ENCODE results near the gene EARS2. TPM values are rescaled to one million over a fixed set of nuclear protein-coding genes. Genes with fewer than 3 reads are reported as not detected.

The EARS2 gene
- total and polyA plus RNA-seq, 2 donors (not counting 1 experiment from before 2014, with no cell fraction given) = 27.3 to 40.3 TPM

DNA sequence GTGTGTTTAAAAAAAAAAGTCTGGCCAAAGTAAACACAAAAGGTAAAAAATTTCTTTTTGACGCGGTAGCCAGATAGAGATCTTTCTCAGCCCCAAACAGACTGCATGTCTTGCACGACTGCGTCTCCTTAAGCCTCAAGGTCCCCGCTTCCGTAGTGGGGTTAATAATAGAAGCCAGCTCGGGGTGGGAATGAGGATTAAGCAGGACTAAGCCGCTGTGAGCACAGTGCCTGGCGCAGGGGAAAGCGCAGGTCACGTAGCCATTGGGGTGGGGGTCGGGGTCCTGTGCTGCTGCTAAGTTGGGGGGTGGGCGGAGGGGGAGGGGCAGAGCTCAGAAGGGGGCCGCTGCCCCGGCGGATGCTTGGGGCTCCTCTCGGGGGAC, 47.4 kb downstream of the EARS2 start:
- Histone ChIP-seq H3K4me2 (ENCODE audit: extremely low read depth, insufficient read depth, low read length) (peak overlapping the region; percentile 79), H3K4me1 (ENCODE audit: control insufficient read depth, extremely low read depth, insufficient read depth, low read length) (peaks cover 6% of the 10 kb centered on the region), H3K27ac (ENCODE audit: insufficient read depth, low read length) (peak overlapping the region; percentile 48), H3K9ac (ENCODE audit: insufficient read depth, low read length) (peak overlapping the region; percentile 87), H2AFZ (ENCODE audit: low read length) (no peak overlapping the region), H3K4me3 (replicated peaks in 1 of 4; ENCODE audit: control extremely low read depth in 1 of 4, insufficient read depth in 1 of 4, low read depth in 3 of 4, low read length in 4 of 4) (peak overlapping the region; percentile 51 to 79 (median 66)), H4K20me1 (ENCODE audit: control insufficient read depth, extremely low read depth, insufficient read depth, low read length) (peaks cover 4% of the 10 kb centered on the region), H3K27me3 (ENCODE audit: control insufficient read depth, insufficient read depth, low read length) (no peaks in the 10 kb centered on the region), H3K79me2 (ENCODE audit: control insufficient read depth, insufficient read depth, low read length) (peaks cover 18% of the 10 kb centered on the region), H3K36me3 (ENCODE audit: control insufficient read depth, insufficient read depth, low read length) (no peaks in the 10 kb centered on the region), H3K9me3 (ENCODE audit: control insufficient read depth, insufficient read depth, low read depth, low read length) (no peaks in the 10 kb centered on the region)
- no peak for TF ChIP-seq EZH2 (IDR thresholded peaks at IDR 0.05; ENCODE audit: low read length, missing control alignments)
- TF ChIP-seq, protein P1, sequence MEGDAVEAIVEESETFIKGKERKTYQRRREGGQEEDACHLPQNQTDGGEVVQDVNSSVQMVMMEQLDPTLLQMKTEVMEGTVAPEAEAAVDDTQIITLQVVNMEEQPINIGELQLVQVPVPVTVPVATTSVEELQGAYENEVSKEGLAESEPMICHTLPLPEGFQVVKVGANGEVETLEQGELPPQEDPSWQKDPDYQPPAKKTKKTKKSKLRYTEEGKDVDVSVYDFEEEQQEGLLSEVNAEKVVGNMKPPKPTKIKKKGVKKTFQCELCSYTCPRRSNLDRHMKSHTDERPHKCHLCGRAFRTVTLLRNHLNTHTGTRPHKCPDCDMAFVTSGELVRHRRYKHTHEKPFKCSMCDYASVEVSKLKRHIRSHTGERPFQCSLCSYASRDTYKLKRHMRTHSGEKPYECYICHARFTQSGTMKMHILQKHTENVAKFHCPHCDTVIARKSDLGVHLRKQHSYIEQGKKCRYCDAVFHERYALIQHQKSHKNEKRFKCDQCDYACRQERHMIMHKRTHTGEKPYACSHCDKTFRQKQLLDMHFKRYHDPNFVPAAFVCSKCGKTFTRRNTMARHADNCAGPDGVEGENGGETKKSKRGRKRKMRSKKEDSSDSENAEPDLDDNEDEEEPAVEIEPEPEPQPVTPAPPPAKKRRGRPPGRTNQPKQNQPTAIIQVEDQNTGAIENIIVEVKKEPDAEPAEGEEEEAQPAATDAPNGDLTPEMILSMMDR (conservative IDR thresholded peaks at IDR 0.05 in 1 of 2, IDR thresholded peaks at IDR 0.05 in 1 of 2; ENCODE audit: low read depth in 1 of 2, low read length in 2 of 2) = no peak
- peak; percentile 33 to 38 for DNase-seq (ENCODE audit: low read depth in 2 of 2)

DNA sequence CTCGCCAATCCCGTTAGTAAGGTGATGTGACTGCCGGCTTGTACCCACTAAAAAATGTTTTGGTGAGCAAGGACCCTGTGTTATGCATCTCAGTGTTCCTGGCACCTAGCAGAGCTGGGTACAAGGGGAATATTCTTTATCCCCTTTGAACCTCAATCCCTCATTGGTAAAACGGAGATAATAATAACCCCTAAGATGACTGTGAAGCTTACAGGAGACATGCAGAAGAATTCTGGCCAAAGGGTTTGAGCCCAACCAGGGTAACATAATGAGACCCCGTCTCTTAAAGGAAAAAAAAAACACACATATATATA, 47.8 kb downstream of the EARS2 start:
- Histone ChIP-seq H3K27ac (ENCODE audit: insufficient read depth, low read length) (peak overlapping the region; percentile 2), H2AFZ (ENCODE audit: low read length) (no peak overlapping the region), H3K27me3 (ENCODE audit: control insufficient read depth, insufficient read depth, low read length) (no peaks in the 10 kb centered on the region), H3K9me3 (ENCODE audit: control insufficient read depth, insufficient read depth, low read depth, low read length) (no peaks in the 10 kb centered on the region), H3K36me3 (ENCODE audit: control insufficient read depth, insufficient read depth, low read length) (no peaks in the 10 kb centered on the region), H3K79me2 (ENCODE audit: control insufficient read depth, insufficient read depth, low read length) (peaks cover 18% of the 10 kb centered on the region), H3K9ac (ENCODE audit: insufficient read depth, low read length) (no peak overlapping the region), H3K4me3 (replicated peaks in 1 of 4; ENCODE audit: control extremely low read depth in 1 of 4, insufficient read depth in 1 of 4, low read depth in 3 of 4, low read length in 4 of 4) (peak overlapping the region; percentile 51 to 79 (median 66)), H3K4me1 (ENCODE audit: control insufficient read depth, extremely low read depth, insufficient read depth, low read length) (peaks cover 8% of the 10 kb centered on the region), H4K20me1 (ENCODE audit: control insufficient read depth, extremely low read depth, insufficient read depth, low read length) (peaks cover 4% of the 10 kb centered on the region), H3K4me2 (ENCODE audit: extremely low read depth, insufficient read depth, low read length) (peak overlapping the region; percentile 79)
- no peak for DNase-seq (ENCODE audit: low read depth in 2 of 2)
- TF ChIP-seq, protein P1 (conservative IDR thresholded peaks at IDR 0.05 in 1 of 2, IDR thresholded peaks at IDR 0.05 in 1 of 2; ENCODE audit: low read depth in 1 of 2, low read length in 2 of 2) = no peak
- no peak for TF ChIP-seq EZH2 (IDR thresholded peaks at IDR 0.05; ENCODE audit: low read length, missing control alignments)

DNA sequence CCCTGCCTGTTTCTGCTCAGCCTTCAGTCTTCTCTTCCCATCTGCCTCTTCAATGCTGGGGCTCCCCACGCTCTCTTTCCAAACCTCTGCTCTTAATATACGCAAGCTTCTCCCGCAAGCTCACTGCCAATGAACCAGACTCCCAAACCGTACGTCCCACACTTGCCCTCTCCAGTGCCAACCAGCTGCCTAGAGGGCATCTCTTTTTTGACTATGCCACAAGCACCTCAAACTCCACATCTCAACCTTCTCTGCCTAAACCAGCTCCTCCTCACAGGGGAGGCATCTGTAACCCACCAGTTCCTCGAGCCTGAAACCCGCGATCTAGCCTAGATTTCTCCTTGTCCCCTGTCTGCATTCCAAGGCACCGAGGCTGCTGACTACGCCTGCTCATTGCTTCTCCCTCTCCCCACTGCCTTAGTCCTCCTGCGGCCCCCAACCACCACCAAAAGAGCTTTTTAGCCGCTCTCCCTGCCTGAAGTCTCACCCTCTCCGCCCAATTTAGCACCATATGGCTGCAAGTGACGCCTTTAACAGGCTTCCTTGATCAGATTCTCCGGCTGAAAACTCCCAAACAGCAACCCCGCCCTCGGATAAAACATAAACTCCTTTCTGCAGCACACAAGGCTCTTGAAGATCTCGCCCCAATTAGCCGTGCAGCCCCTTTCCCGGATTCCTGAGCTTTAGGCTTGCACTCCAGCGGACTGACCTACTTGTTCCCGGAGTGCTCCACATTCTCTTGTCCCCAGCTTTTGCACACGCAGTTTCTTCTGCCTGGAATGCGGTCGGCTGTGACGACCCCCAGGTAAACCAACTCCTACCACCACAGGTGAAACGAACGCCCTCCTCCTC, 48.3 kb downstream of the EARS2 start:
- Histone ChIP-seq H3K36me3 (ENCODE audit: control insufficient read depth, insufficient read depth, low read length) (no peaks in the 10 kb centered on the region), H2AFZ (ENCODE audit: low read length) (no peak overlapping the region), H3K79me2 (ENCODE audit: control insufficient read depth, insufficient read depth, low read length) (peaks cover 20% of the 10 kb centered on the region), H4K20me1 (ENCODE audit: control insufficient read depth, extremely low read depth, insufficient read depth, low read length) (peaks cover 4% of the 10 kb centered on the region), H3K9me3 (ENCODE audit: control insufficient read depth, insufficient read depth, low read depth, low read length) (no peaks in the 10 kb centered on the region), H3K4me3 (replicated peaks in 1 of 4; ENCODE audit: control extremely low read depth in 1 of 4, insufficient read depth in 1 of 4, low read depth in 3 of 4, low read length in 4 of 4) (peak overlapping the region; percentile 51 to 79 (median 66)), H3K4me1 (ENCODE audit: control insufficient read depth, extremely low read depth, insufficient read depth, low read length) (peaks cover 13% of the 10 kb centered on the region), H3K27me3 (ENCODE audit: control insufficient read depth, insufficient read depth, low read length) (no peaks in the 10 kb centered on the region), H3K4me2 (ENCODE audit: extremely low read depth, insufficient read depth, low read length) (peak overlapping the region; percentile 79), H3K9ac (ENCODE audit: insufficient read depth, low read length) (no peak overlapping the region), H3K27ac (ENCODE audit: insufficient read depth, low read length) (peak overlapping the region; percentile 4)
- TF ChIP-seq EZH2 (IDR thresholded peaks at IDR 0.05; ENCODE audit: low read length, missing control alignments) = no peak
- TF ChIP-seq, protein P1 (conservative IDR thresholded peaks at IDR 0.05 in 1 of 2, IDR thresholded peaks at IDR 0.05 in 1 of 2; ENCODE audit: low read depth in 1 of 2, low read length in 2 of 2) = no peak
- DNase-seq (ENCODE audit: low read depth in 2 of 2) = peak; percentile 25 to 27

Data from fibroblast of lung (primary cell).